ENCODE results near the gene LGALS3. TPM values are rescaled to one million over a fixed set of nuclear protein-coding genes. Genes with fewer than 3 reads are reported as not detected.

The LGALS3 gene
- total RNA-seq, 1 experiment from 2014 or later = 122 TPM

- TF ChIP-seq CTCF (conservative IDR thresholded peaks at IDR 0.05) = no peak
- no peak for TF ChIP-seq EZH2 (IDR thresholded peaks at IDR 0.05; ENCODE audit: low read depth)
These were observed 13.4 kb downstream of the LGALS3 start for GRCh38 chr14:55142466-55142865.

GRCh38 chr14:55146425-55146824, 17.4 kb downstream of the LGALS3 start:
- H2AFZ ChIP-seq = no peak overlapping the region
- H4K20me1 ChIP-seq (ENCODE audit: insufficient read depth) = no peaks in the 10 kb centered on the region; the same call in 1 of the 2 replicates
- H3K9me2 ChIP-seq (ENCODE audit: insufficient read depth) = no peaks in the 10 kb centered on the region
- H3K4me1 ChIP-seq (replicated peaks; ENCODE audit: insufficient read depth) = no peaks in the 10 kb centered on the region
- POLR2A ChIA-PET (ENCODE audit: unreplicated experiment) = interaction anchor here (0.5 to 0.6 kb wide), 2 partner anchors 18 to 128 kb away, joined by 4 to 5 read pairs; partner anchors contain the start of gene LGALS3
- no TSS peak for BruUV-seq (replicated peaks)
- 0 out of 2 replicates have a peak, but pooled peaks cover 23% of the 10 kb centered on the region for H3K36me3 ChIP-seq (ENCODE audit: low read depth)
- TF ChIP-seq CTCF (conservative IDR thresholded peaks at IDR 0.05) (no peak), EZH2 (IDR thresholded peaks at IDR 0.05; ENCODE audit: low read depth) (no peak)
- peaks cover 38% of the 10 kb centered on the region; the same call in 1 of the 2 replicates for H3F3A ChIP-seq (ENCODE audit: insufficient read depth, low read depth)
- DNase-seq = no peak
- CTCF ChIA-PET = no interaction called here
- no peak overlapping the region for H3K27ac ChIP-seq
- H3K4me3 ChIP-seq = no peak overlapping the region
- no peaks in the 10 kb centered on the region for H3K27me3 ChIP-seq (ENCODE audit: insufficient read depth, low read depth)
- intact Hi-C loops (cut with micrococcal nuclease; ENCODE audit: unreplicated experiment) = no loop called here
- H3K79me2 ChIP-seq (ENCODE audit: low read depth) = no peaks in the 10 kb centered on the region
- no peak overlapping the region for H3K4me2 ChIP-seq
- H3K9me3 ChIP-seq (ENCODE audit: insufficient read depth, low read depth) = no peaks in the 10 kb centered on the region

More at GRCh38 chr14:55142466-55142865, 13.4 kb downstream of the LGALS3 start:
- intact Hi-C loops (cut with micrococcal nuclease; ENCODE audit: unreplicated experiment) = no loop called here
- DNase-seq = no peak
- no peak overlapping the region for H3K27ac ChIP-seq
- H3K9me2 ChIP-seq (ENCODE audit: insufficient read depth) = no peaks in the 10 kb centered on the region
- no peaks in the 10 kb centered on the region for H3K4me1 ChIP-seq (replicated peaks; ENCODE audit: insufficient read depth)
- H4K20me1 ChIP-seq (ENCODE audit: insufficient read depth) = no peaks in the 10 kb centered on the region; the same call in 1 of the 2 replicates
- H3K36me3 ChIP-seq (ENCODE audit: low read depth) = peaks cover 42% of the 10 kb centered on the region; the same call in 1 of the 2 replicates
- ChIA-PET CTCF (no interaction called here), POLR2A (ENCODE audit: unreplicated experiment) (no interaction called here)
- BruUV-seq (replicated peaks) = no TSS peak
- peaks cover 48% of the 10 kb centered on the region; the same call in 1 of the 2 replicates for H3F3A ChIP-seq (ENCODE audit: insufficient read depth, low read depth)
- peaks cover 5% of the 10 kb centered on the region; the same call in 1 of the 2 replicates for H3K79me2 ChIP-seq (ENCODE audit: low read depth)
- H3K4me3 ChIP-seq = no peak overlapping the region
- H3K4me2 ChIP-seq = no peak overlapping the region
- no peak overlapping the region for H2AFZ ChIP-seq
- H3K27me3 ChIP-seq (ENCODE audit: insufficient read depth, low read depth) = no peaks in the 10 kb centered on the region
- H3K9me3 ChIP-seq (ENCODE audit: insufficient read depth, low read depth) = no peaks in the 10 kb centered on the region

GRCh38 chr14:55151601-55152000, 22.5 kb downstream of the LGALS3 start:
- no peaks in the 10 kb centered on the region for H3K9me3 ChIP-seq (ENCODE audit: insufficient read depth, low read depth)
- POLR2A ChIA-PET (ENCODE audit: unreplicated experiment) = no interaction called here
- intact Hi-C loops (cut with micrococcal nuclease; ENCODE audit: unreplicated experiment) = no loop called here
- H3K4me1 ChIP-seq (replicated peaks; ENCODE audit: insufficient read depth) = no peaks in the 10 kb centered on the region
- 0 out of 2 replicates have a peak, but pooled peaks cover 15% of the 10 kb centered on the region for H3F3A ChIP-seq (ENCODE audit: insufficient read depth, low read depth)
- no peak overlapping the region for H3K27ac ChIP-seq
- H4K20me1 ChIP-seq (ENCODE audit: insufficient read depth) = no peaks in the 10 kb centered on the region
- no TSS peak for BruUV-seq (replicated peaks)
- H2AFZ ChIP-seq = no peak overlapping the region
- no peaks in the 10 kb centered on the region for H3K27me3 ChIP-seq (ENCODE audit: insufficient read depth, low read depth)
- no peak for TF ChIP-seq CTCF (conservative IDR thresholded peaks at IDR 0.05)
- no peak for TF ChIP-seq EZH2 (IDR thresholded peaks at IDR 0.05; ENCODE audit: low read depth)
- H3K4me3 ChIP-seq = no peak overlapping the region
- H3K4me2 ChIP-seq = no peak overlapping the region
- H3K36me3 ChIP-seq (ENCODE audit: low read depth) = 0 out of 2 replicates have a peak, but pooled peaks cover 22% of the 10 kb centered on the region
- DNase-seq = no peak
- H3K9me2 ChIP-seq (ENCODE audit: insufficient read depth) = no peaks in the 10 kb centered on the region
- CTCF ChIA-PET = no interaction called here
- no peaks in the 10 kb centered on the region for H3K79me2 ChIP-seq (ENCODE audit: low read depth)
